HepG2 (cell line): ENCODE measurements around the gene ALCAM. TPM values are rescaled to one million over a fixed set of nuclear protein-coding genes. Genes with fewer than 3 reads are reported as not detected.

ENCODE experiments used
- ARNTL ChIP-seq: sonication (generic); formaldehyde crosslinking; IDR thresholded peaks from 2 replicates; pipeline ENCODE4 v1.4.0; 2020; ENCODE audit warnings: mild to moderate bottlenecking, missing genetic modification reagents
- EP300 ChIP-seq, 3 experiments: sonication (generic) in 1 of 3; formaldehyde crosslinking in 1 of 3; IDR thresholded peaks; 2 replicates each; pipeline versions ENCODE4 v1.5.1 to v1.6.1; 2011 to 2020; ENCODE audit warnings: low read depth in 2 of 3, low read length in 2 of 3, borderline replicate concordance in 1 of 3, improper control_type of control experiment in 1 of 3, mild to moderate bottlenecking in 1 of 3, missing genetic modification reagents in 1 of 3, moderate library complexity in 1 of 3
- GLMP ChIP-seq: sonication (generic); formaldehyde crosslinking; IDR thresholded peaks from 2 replicates; pipeline ENCODE4 v1.9.0; 2021; ENCODE audit warnings: missing genetic modification reagents, mild to moderate bottlenecking, borderline replicate concordance
- HNRNPLL ChIP-seq: fragments of 200-400 bp; formaldehyde crosslinking; IDR thresholded peaks from 2 replicates; pipeline ENCODE4 v1.6.1; 2017; ENCODE audit warnings: mild to moderate bottlenecking, low read depth, low read length; ENCODE audit not compliant: poor library complexity, severe bottlenecking
- HOXA7 ChIP-seq: sonication (generic); formaldehyde crosslinking; IDR thresholded peaks from 2 replicates; pipeline ENCODE4 v1.8.1; 2022; ENCODE audit warnings: mild to moderate bottlenecking, missing genetic modification reagents, moderate library complexity
- JARID2 ChIP-seq: sonication (generic); formaldehyde crosslinking; IDR thresholded peaks from 2 replicates; pipeline ENCODE4 v1.8.1; 2023; ENCODE audit warnings: missing genetic modification reagents, inconsistent platforms; ENCODE audit not compliant: insufficient replicate concordance
- MAFK ChIP-seq, 2 experiments: IDR thresholded peaks in 1 of 2; conservative IDR thresholded peaks in 1 of 2; 2 replicates each; pipeline ENCODE4 v1.6.1; 2011; ENCODE audit warnings: improper control_type of control experiment in 2 of 2, low read length in 2 of 2
- MBD4 ChIP-seq: IDR thresholded peaks from 2 replicates; pipeline ENCODE4 v1.6.1; 2012; ENCODE audit warnings: low read length, inconsistent platforms, borderline replicate concordance
- NCOA5 ChIP-seq: sonication (generic); formaldehyde crosslinking; IDR thresholded peaks from 2 replicates; pipeline ENCODE4 v1.4.0; 2020; ENCODE audit warnings: missing genetic modification reagents
- NFIB ChIP-seq: sonication (generic); formaldehyde crosslinking; IDR thresholded peaks from 2 replicates; pipeline ENCODE4 v1.9.0; 2021; ENCODE audit warnings: missing genetic modification reagents, mild to moderate bottlenecking, borderline replicate concordance
- PAX8 ChIP-seq: sonication (generic); formaldehyde crosslinking; IDR thresholded peaks from 2 replicates; pipeline ENCODE4 v1.8.0; 2022; ENCODE audit warnings: mild to moderate bottlenecking, missing genetic modification reagents, borderline replicate concordance
- SMARCE1 ChIP-seq: fragments of 450-650 bp; IDR thresholded peaks from 2 replicates; pipeline ENCODE4 v1.6.1; 2017; ENCODE audit warnings: borderline replicate concordance
- SYNCRIP ChIP-seq: fragments of 200-400 bp; formaldehyde crosslinking; IDR thresholded peaks from 2 replicates; pipeline ENCODE4 v1.6.1; 2018; ENCODE audit warnings: mild to moderate bottlenecking, low read depth, low read length; ENCODE audit not compliant: insufficient read depth
- UBTF ChIP-seq: sonication (generic); formaldehyde crosslinking; IDR thresholded peaks from 2 replicates; pipeline ENCODE4 v1.4.0; 2020; ENCODE audit warnings: mild to moderate bottlenecking, missing genetic modification reagents
- XBP1 ChIP-seq: sonication (generic); formaldehyde crosslinking; IDR thresholded peaks from 2 replicates; pipeline ENCODE4 v1.5.0; 2020; ENCODE audit warnings: missing genetic modification reagents
- ZBTB20 ChIP-seq: sonication (generic); formaldehyde crosslinking; IDR thresholded peaks from 2 replicates; pipeline ENCODE4 v1.8.1; 2023; ENCODE audit warnings: missing genetic modification reagents, low read depth, mild to moderate bottlenecking, borderline replicate concordance
- ZBTB42 ChIP-seq: sonication (generic); formaldehyde crosslinking; IDR thresholded peaks from 2 replicates; pipeline ENCODE4 v1.5.0; 2020; ENCODE audit warnings: mild to moderate bottlenecking, missing genetic modification reagents
- ZMYM2 ChIP-seq: sonication (generic); formaldehyde crosslinking; IDR thresholded peaks from 2 replicates; pipeline ENCODE4 v1.8.0; 2022; ENCODE audit warnings: mild to moderate bottlenecking, missing genetic modification reagents
- ZNF263 ChIP-seq: sonication (generic); formaldehyde crosslinking; IDR thresholded peaks from 2 replicates; pipeline ENCODE4 v1.4.0; 2020; ENCODE audit warnings: missing genetic modification reagents
- ZNF33B ChIP-seq: sonication (generic); formaldehyde crosslinking; IDR thresholded peaks from 2 replicates; pipeline ENCODE4 v1.5.1; 2020; ENCODE audit warnings: mild to moderate bottlenecking, missing genetic modification reagents
- ZNF343 ChIP-seq: sonication (generic); formaldehyde crosslinking; IDR thresholded peaks from 2 replicates; pipeline ENCODE4 v1.4.0; 2020; ENCODE audit warnings: mild to moderate bottlenecking, missing genetic modification reagents
- ZNF446 ChIP-seq: sonication (generic); formaldehyde crosslinking; IDR thresholded peaks from 2 replicates; pipeline ENCODE4 v1.5.0; 2020; ENCODE audit warnings: mild to moderate bottlenecking, missing genetic modification reagents
- ZNF549 ChIP-seq: sonication (generic); formaldehyde crosslinking; IDR thresholded peaks from 2 replicates; pipeline ENCODE4 v1.5.0; 2020; ENCODE audit warnings: missing genetic modification reagents
- ZNF713 ChIP-seq: sonication (generic); formaldehyde crosslinking; IDR thresholded peaks from 2 replicates; pipeline ENCODE4 v1.4.0; 2020; ENCODE audit warnings: mild to moderate bottlenecking, missing genetic modification reagents
- ZNF772 ChIP-seq: sonication (generic); formaldehyde crosslinking; IDR thresholded peaks from 2 replicates; pipeline ENCODE4 v1.5.0; 2020; ENCODE audit warnings: mild to moderate bottlenecking, missing genetic modification reagents
- ZNF792 ChIP-seq: IDR thresholded peaks from 2 replicates; pipeline ENCODE4 v1.6.1; 2016
- ZNF891 ChIP-seq: sonication (generic); formaldehyde crosslinking; IDR thresholded peaks from 2 replicates; pipeline ENCODE4 v1.5.0; 2020; ENCODE audit warnings: mild to moderate bottlenecking, missing genetic modification reagents
- ZZZ3 ChIP-seq: sonication (generic); formaldehyde crosslinking; IDR thresholded peaks from 2 replicates; pipeline ENCODE4 v1.4.0; 2020; ENCODE audit warnings: missing genetic modification reagents, mild to moderate bottlenecking, borderline replicate concordance
- polyA plus RNA-seq, 8 experiments: library from polyadenylated mRNA; depleted of rRNA in 3 of 8; stranded (reverse) in 7 of 8; unstranded in 1 of 8; fragments of >200 nt; fragmentation: Illumina TruSeq in 4 of 8; extraction: Trizol in 4 of 8; gene quantifications; 2 replicates each; pipeline versions ENCODE4 v1.2.1 to v1.2.3, GENCODE V29; 2011 to 2016; ENCODE audit warnings: low read depth in 4 of 8, missing spikeins in 1 of 8, mixed read lengths in 1 of 8; ENCODE audit not compliant: insufficient read depth in 1 of 8
- total RNA-seq, 5 experiments: library from RNA; depleted of rRNA; stranded (reverse); fragments of >200 nt; fragmentation: Illumina TruSeq; extraction: Trizol; gene quantifications; 2 replicates each; pipeline ENCODE4 v1.2.3, GENCODE V29; 2016; ENCODE audit warnings: low read depth in 1 of 5

The ALCAM gene
- total and polyA plus RNA-seq, 2 of the 13 experiments (the other 11 are each of a cell fraction or from before 2014, with no cell fraction given): 26.0 to 33.1 TPM

- no peak for TF ChIP-seq NFIB (CRISPR knock-in tag)
- no peak for TF ChIP-seq NCOA5 (CRISPR knock-in tag)
- no peak for TF ChIP-seq HNRNPLL
- TF ChIP-seq ZNF772: no peak
- TF ChIP-seq UBTF (CRISPR knock-in tag): peak; percentile 55; the same call in 1 of the 2 replicates
- TF ChIP-seq ZMYM2 (CRISPR knock-in tag): no peak
- no peak; the same call in 1 of the 2 replicates for TF ChIP-seq ZNF263 (CRISPR knock-in tag)
- no peak for TF ChIP-seq XBP1
- TF ChIP-seq MBD4: no peak
- TF ChIP-seq ZNF792 (CRISPR knock-in tag): no peak
- no peak; the same call in 1 of the 2 replicates for TF ChIP-seq HOXA7
- no peak for TF ChIP-seq ZNF33B (CRISPR knock-in tag)
- TF ChIP-seq GLMP (CRISPR knock-in tag): no peak
- no peak for TF ChIP-seq ZNF713 (CRISPR knock-in tag)
- no peak for TF ChIP-seq ZNF343 (CRISPR knock-in tag)
- TF ChIP-seq SMARCE1: no peak
- TF ChIP-seq ZZZ3: no peak
- TF ChIP-seq ZNF891 (CRISPR knock-in tag): no peak
- TF ChIP-seq PAX8: no peak; the same call in 1 of the 2 replicates
- no peak; the same call in 1 of the 2 replicates for TF ChIP-seq ARNTL
- no peak for TF ChIP-seq JARID2
- no peak; the same call in 1 of the 2 replicates for TF ChIP-seq ZBTB20 (CRISPR knock-in tag)
- no peak; the same call in 1 of the 2 replicates for TF ChIP-seq ZBTB42 (CRISPR knock-in tag)
- no peak; a peak in 1 of 4 replicates for TF ChIP-seq EP300 (IDR thresholded peaks at IDR 0.05; ENCODE audit: low read depth in 2 of 2, low read length in 2 of 2)
- no peak for TF ChIP-seq EP300 (CRISPR knock-in tag; IDR thresholded peaks at IDR 0.05; ENCODE audit: borderline replicate concordance)
- no peak for TF ChIP-seq MAFK (conservative IDR thresholded peaks at IDR 0.05 in 1 of 2, IDR thresholded peaks at IDR 0.05 in 1 of 2; ENCODE audit: low read length in 2 of 2)
- no peak for TF ChIP-seq ZNF549 (CRISPR knock-in tag)
- no peak for TF ChIP-seq ZNF446 (CRISPR knock-in tag)
- no peak for TF ChIP-seq SYNCRIP
Observed at GRCh38 chr3:105367406-105368213, 901 bp downstream of the ALCAM start (continued).
